Endothelial cell of hepatic sinusoid (primary cell): Measurements from ENCODE around the gene TNFAIP6.

Source experiments
- in situ Hi-C: cut with HindIII; loops from 2 replicates; pipeline ENCODE4 v1.10.0; 2017; ENCODE audit warnings: low sequenced_read_pairs

Gene TNFAIP6

DNA sequence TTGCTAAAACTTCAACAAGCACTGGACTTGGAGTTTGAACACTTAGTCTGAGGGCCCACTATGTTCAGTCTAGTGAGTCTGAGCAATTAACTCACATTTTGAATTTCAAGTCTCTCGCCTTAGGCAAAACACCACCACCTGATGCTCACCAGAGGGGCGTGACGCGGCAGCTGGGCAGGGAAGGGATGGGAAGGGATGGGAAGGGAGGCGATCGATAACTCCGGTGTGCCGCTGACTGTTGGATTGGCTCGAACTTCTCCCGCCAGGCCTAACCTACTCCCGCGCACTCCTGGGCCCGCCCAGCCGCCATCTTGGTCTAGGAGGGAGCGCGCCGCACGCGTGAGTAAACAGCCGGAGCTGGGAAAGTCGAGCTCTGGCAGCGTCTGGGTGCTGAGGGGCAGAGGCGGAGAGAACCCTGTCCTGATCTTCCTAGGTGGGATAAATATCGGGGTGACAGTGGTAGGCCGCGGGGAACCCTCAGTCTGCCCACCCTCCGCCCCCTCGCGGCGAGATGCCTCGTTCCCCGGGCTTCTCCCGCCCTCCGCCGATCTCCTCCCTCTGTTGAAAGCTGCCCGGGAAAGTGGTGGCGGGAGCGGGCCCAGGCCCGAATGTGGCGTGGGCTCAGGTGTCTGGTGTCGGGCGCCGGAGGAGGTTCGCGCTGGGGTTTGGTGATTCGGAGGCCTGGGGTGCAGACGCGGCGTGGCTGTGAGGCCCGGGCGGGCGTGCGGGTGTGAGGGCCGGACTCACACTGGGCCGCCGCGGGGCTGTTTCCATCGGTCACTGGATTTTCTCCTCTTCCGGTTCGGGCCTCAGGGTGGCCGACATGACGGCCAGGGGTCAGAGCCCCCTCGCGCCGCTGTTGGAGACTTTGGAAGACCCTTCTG, 52.5 kb downstream of the TNFAIP6 start, which contains the start of gene RIF1:
Gene RIF1, plus strand, starts transcription at position 302 of the 884 bp plus-strand sequence. Its CDS starts 522 bp downstream, at position 824.
- in situ Hi-C loops, result no loop called here

DNA sequence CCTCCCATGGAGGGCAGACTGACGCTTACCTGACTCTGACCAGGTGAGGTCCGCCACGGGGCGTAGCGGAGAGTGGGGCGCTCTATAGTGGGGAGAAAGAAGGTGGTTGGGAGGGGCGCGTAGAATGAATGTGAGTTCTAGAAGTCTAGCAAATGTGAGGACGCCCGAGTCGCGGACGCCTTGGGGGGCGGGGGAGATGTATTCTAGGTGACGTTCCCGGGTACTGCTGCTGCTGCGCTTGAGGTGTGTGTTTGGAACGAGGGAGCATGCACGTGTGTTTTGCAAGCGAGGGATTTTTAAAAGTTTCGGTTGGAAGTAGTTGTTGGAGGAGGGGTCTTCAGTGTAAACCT, 53.1 kb downstream of the TNFAIP6 start:
- in situ Hi-C loops, result no loop called here

DNA sequence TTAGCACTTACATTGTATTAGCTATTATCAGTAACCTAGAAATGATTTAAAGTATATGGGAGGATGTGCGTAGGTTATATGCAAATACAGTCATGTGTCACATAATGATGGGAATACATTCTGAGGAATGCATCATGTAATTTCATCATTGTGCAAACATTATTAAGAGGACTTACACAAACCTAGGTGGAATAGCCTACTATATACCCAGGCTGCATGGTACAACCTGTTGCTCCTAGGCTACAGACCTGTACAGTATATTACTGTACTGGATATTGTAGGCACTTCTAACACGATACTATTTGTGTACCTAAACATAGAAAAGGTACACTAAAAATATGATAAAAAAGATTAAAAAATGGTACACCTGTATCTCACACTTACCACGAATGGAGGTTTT, 60.3 kb downstream of the TNFAIP6 start:
- in situ Hi-C loops, result no loop called here

DNA sequence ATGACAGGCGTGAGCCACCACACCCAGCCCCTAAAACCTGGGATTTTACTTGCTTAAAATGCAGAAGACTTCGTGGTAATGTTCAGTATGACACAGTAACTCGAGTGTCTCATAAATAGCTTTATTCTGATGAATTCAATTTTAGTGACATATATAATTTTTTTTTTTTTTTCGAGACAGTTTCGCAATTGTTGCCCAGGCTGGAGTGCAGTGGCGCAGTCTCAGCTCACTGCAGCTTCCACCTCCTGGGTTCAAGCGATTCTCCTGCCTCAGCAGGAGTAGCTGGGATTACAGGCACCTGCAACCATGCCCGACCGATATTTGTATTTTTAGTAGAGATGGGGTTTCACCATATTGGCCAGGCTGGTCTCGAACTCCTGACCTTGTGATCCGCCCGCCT, 64.3 kb downstream of the TNFAIP6 start:
- in situ Hi-C loops, result loop anchor here (5.0 kb wide), 1 partner anchor 69 kb away; no protein-coding TSS in a partner anchor

DNA sequence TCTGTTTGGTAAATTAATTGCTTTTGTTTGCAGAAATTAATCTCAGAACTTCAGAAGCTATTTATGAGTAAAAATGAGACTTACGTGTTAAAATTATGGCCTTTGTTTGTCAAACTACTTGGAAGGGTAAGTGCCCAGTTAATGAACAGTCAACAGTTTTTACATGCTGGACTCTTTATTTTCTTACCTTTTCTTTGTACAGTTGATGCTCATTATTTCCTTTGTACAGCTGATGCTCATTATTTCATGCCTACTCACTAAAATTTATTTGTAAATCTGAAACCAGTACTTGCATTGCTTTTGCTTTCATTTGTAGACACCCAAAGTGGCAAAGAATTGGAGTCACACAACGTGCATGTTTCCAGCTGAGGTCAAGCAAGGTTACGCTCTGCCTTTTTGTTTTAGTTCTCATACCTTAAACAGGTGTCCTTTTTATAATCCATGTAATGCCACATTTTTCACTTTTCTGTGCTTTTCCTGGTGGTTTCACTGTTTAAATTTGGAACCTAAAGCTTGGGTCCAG, 65.6 kb downstream of the TNFAIP6 start:
- in situ Hi-C loops, result loop anchor here (5.0 kb wide), 1 partner anchor 71 kb away; no protein-coding TSS in a partner anchor

DNA sequence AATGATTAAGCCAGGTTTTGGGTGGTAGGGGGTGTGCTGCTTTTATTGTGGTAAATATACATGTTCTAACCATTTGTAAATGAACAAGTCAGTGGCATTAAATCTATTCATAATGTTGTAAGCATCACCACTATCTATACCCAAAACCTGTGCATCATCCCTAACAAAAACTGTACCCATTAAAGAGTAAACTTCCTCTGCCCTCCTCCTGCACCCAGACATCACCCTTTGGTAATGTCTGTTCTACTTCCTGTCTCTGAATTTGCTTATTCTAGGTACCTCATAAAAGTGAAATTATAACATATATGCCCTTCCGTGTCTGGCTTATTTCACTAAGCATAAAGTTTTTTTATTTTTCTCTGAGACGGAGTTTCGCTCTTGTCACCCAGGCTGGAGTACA, 66.4 kb downstream of the TNFAIP6 start:
- in situ Hi-C loops, result loop anchor here (5.0 kb wide), 1 partner anchor 71 kb away; no protein-coding TSS in a partner anchor
